Measurements from ENCODE around the gene TNFRSF1B. TPM values are rescaled to one million over a fixed set of nuclear protein-coding genes. Genes with fewer than 3 reads are reported as not detected.
A peak's percentile ranks its signal among the peaks of the same experiment; 100 is the strongest.

TNFRSF1B gene
- total and polyA plus RNA-seq, 3 donors from 2014 or later: 7.7 to 10.6 (median 8.0) TPM

DNA sequence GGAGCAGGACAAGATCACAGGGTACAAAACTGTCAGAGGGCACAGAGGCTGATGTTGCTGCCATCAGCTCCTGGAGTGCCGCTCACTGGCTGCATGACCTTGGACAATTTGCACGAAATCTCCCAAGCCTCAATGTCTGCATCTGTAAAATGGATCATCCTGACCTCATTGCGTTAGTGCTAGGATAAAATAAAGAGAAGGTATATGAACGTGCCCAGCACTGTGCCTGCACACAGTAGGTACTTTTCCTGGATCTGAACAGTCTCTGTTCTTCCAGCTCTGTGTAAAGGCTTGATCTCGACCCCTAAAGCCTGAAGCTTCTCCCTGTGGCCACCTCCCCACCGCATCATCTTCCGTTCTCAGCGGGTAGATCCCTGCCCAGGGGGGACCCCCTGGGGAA, 12.9 kb downstream of the TNFRSF1B start:
- peak overlapping the region in 1 of 2 donors; percentile 45 for H3K27ac ChIP-seq
- TF ChIP-seq, protein P1, sequence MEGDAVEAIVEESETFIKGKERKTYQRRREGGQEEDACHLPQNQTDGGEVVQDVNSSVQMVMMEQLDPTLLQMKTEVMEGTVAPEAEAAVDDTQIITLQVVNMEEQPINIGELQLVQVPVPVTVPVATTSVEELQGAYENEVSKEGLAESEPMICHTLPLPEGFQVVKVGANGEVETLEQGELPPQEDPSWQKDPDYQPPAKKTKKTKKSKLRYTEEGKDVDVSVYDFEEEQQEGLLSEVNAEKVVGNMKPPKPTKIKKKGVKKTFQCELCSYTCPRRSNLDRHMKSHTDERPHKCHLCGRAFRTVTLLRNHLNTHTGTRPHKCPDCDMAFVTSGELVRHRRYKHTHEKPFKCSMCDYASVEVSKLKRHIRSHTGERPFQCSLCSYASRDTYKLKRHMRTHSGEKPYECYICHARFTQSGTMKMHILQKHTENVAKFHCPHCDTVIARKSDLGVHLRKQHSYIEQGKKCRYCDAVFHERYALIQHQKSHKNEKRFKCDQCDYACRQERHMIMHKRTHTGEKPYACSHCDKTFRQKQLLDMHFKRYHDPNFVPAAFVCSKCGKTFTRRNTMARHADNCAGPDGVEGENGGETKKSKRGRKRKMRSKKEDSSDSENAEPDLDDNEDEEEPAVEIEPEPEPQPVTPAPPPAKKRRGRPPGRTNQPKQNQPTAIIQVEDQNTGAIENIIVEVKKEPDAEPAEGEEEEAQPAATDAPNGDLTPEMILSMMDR (IDR thresholded peaks at IDR 0.05): no peak
- TF ChIP-seq POLR2A (IDR thresholded peaks at IDR 0.05): no peak
- DNase-seq: no peak
- H3K27me3 ChIP-seq: no peaks in the 10 kb centered on the region
- H3K9me3 ChIP-seq: no peaks in the 10 kb centered on the region
- WGBS, 2 donors: 95 to 97% methylated on average over 8 of the region's 8 CpGs
- H3K4me3 ChIP-seq: no peak overlapping the region
- H3K36me3 ChIP-seq (ENCODE audit: low read depth, missing control alignments): no peaks in the 10 kb centered on the region
- intact Hi-C loops (cut with DNase I; ENCODE audit: low total_unique reads): no loop called here
- peaks cover 9% of the 10 kb centered on the region for H3K4me1 ChIP-seq

DNA sequence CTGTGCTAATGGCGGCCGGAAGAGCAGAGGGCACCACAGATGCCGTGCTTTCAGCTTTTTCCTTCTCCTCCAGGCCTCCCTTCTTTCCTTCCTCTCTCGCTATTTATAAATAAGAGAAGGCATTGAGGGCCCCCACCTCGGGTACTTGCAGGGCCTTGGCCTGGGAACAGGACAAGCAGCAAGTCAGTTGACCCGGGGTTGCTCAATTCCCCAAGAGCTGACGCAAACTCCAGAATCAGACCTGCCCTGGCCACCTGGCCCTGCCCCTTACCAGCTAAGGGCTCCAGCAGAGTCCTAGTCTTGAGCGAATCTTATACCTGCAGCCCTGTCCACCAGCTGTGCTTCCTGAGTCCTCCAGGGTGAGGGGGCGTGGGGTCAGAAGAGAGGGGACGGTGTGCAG, 13.5 kb downstream of the TNFRSF1B start:
- WGBS, 2 donors: 75 to 76% methylated on average over 10 of the region's 10 CpGs
- no peaks in the 10 kb centered on the region for H3K27me3 ChIP-seq
- no peaks in the 10 kb centered on the region for H3K9me3 ChIP-seq
- no peak overlapping the region for H3K4me3 ChIP-seq
- TF ChIP-seq POLR2A (IDR thresholded peaks at IDR 0.05): no peak
- TF ChIP-seq, protein P1 (IDR thresholded peaks at IDR 0.05): no peak
- DNase-seq: peak; percentile 50
- H3K27ac ChIP-seq: peak overlapping the region in 1 of 2 donors; percentile 41
- intact Hi-C loops (cut with DNase I; ENCODE audit: low total_unique reads): no loop called here
- H3K36me3 ChIP-seq (ENCODE audit: low read depth, missing control alignments): no peaks in the 10 kb centered on the region
- H3K4me1 ChIP-seq: peaks cover 12% of the 10 kb centered on the region

DNA sequence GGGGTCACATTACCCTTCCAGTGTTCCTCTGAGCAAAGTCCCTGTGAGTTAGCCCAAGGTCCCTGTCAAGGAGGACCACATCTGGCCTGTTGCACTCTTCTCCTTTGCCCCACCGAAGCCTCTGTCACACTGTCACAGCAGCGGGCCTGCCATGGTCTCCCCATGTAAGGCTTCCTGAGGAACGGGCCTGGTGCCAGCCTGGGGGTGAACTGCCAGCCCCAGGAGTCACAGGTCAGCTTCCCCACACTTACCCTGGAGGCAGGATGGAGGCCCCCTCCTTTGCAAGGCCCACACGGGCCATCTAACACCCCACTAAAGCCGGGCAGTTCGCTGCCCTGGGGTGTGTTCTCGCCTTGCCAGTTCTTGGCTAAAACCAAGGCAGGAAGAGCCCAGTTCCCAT, 14.1 kb downstream of the TNFRSF1B start:
- TF ChIP-seq POLR2A (IDR thresholded peaks at IDR 0.05): no peak
- TF ChIP-seq, protein P1 (IDR thresholded peaks at IDR 0.05): no peak
- no peaks in the 10 kb centered on the region for H3K27me3 ChIP-seq
- peak overlapping the region in 1 of 2 donors; percentile 41 for H3K27ac ChIP-seq
- no peak overlapping the region for H3K4me3 ChIP-seq
- intact Hi-C loops (cut with DNase I; ENCODE audit: low total_unique reads): no loop called here
- no peaks in the 10 kb centered on the region for H3K9me3 ChIP-seq
- WGBS, 2 donors: 87 to 96% methylated on average over 4 to 5 of the region's 7 CpGs
- no peak for DNase-seq
- peaks cover 13% of the 10 kb centered on the region for H3K4me1 ChIP-seq
- H3K36me3 ChIP-seq (ENCODE audit: low read depth, missing control alignments): no peaks in the 10 kb centered on the region

DNA sequence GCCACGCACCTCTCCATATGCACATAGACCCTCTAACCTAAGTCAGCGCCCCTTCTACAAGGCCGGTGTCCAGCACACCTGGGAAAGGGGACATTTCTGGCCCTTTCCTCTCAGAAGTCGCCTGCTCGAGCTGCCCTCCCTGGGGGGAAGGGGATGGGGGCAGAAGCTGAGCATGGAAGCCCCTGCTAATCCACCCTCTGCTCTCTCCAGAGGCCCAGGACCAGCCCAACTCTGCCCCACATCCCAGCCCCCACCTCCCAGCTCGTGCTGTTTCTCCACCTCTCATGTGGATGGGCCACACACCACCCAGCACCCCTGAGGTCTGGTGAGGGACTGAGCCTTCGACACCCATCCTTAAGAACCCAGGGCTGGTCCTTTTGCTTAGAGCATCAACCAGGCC, 14.8 kb downstream of the TNFRSF1B start:
- Histone ChIP-seq H3K36me3 (ENCODE audit: low read depth, missing control alignments) (no peaks in the 10 kb centered on the region), H3K27me3 (no peaks in the 10 kb centered on the region), H3K4me3 (no peak overlapping the region), H3K4me1 (peaks cover 13% of the 10 kb centered on the region), H3K9me3 (no peaks in the 10 kb centered on the region), H3K27ac (no peak overlapping the region)
- DNase-seq: no peak
- 83 to 93% methylated on average over 5 to 7 of the region's 7 CpGs for WGBS, 2 donors
- TF ChIP-seq, protein P1 (IDR thresholded peaks at IDR 0.05): no peak
- no peak for TF ChIP-seq POLR2A (IDR thresholded peaks at IDR 0.05)
- intact Hi-C loops (cut with DNase I; ENCODE audit: low total_unique reads): no loop called here

DNA sequence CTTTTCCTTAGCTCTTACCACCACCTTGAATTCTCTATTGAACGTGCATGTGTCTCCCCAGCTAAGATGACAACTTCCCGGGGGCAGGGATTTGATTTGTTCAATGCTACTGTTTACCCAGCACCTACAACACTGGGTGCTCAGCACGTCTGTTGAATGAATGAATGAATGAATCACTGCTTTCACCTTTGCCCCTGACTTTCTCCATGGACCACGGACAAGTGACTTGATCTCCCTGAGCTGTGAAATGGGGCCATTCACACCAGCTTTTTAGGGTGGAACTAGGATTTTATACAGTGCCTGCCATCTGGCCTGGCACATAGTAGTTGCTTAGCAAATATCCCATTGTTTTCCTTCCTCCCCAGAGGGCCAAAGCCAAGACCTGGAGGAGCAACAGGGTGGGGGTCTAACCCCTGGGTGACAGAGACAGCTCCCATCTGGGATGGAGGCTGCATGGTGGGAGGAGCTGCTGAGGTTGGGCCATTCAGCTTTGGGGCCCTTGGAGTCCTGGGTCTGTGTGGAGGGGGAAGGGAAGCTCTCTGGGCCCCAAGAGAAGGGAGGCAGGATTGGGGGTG, 15.7 kb downstream of the TNFRSF1B start:
- Histone ChIP-seq H3K36me3 (ENCODE audit: low read depth, missing control alignments) (no peaks in the 10 kb centered on the region), H3K4me1 (peaks cover 13% of the 10 kb centered on the region), H3K27me3 (no peaks in the 10 kb centered on the region), H3K9me3 (no peaks in the 10 kb centered on the region), H3K27ac (no peak overlapping the region), H3K4me3 (no peak overlapping the region)
- intact Hi-C loops (cut with DNase I; ENCODE audit: low total_unique reads): no loop called here
- TF ChIP-seq, protein P1 (IDR thresholded peaks at IDR 0.05): no peak
- no peak for TF ChIP-seq POLR2A (IDR thresholded peaks at IDR 0.05)
- DNase-seq: no peak
- WGBS, 2 donors: 68 to 84% methylated on average over 4 of the region's 4 CpGs
